H4 (cell line): Measurements from ENCODE around the gene HEMK1. TPM values are rescaled to one million over a fixed set of nuclear protein-coding genes. Genes with fewer than 3 reads are reported as not detected.

ENCODE experiments used
- DNase-seq: peaks from one replicate; pipeline ENCODE4 v3.0.0-alpha.2; 2015; ENCODE audit warnings: low spot score
- total RNA-seq: library from RNA; depleted of rRNA; stranded (reverse); fragments of >200 nt; shearing (Covaris generic); gene quantifications from 2 replicates; pipeline ENCODE4 v1.2.3, GENCODE V29; 2014

The HEMK1 gene
- total RNA-seq, 1 experiment from 2014 or later, result 7.3 TPM

DNA sequence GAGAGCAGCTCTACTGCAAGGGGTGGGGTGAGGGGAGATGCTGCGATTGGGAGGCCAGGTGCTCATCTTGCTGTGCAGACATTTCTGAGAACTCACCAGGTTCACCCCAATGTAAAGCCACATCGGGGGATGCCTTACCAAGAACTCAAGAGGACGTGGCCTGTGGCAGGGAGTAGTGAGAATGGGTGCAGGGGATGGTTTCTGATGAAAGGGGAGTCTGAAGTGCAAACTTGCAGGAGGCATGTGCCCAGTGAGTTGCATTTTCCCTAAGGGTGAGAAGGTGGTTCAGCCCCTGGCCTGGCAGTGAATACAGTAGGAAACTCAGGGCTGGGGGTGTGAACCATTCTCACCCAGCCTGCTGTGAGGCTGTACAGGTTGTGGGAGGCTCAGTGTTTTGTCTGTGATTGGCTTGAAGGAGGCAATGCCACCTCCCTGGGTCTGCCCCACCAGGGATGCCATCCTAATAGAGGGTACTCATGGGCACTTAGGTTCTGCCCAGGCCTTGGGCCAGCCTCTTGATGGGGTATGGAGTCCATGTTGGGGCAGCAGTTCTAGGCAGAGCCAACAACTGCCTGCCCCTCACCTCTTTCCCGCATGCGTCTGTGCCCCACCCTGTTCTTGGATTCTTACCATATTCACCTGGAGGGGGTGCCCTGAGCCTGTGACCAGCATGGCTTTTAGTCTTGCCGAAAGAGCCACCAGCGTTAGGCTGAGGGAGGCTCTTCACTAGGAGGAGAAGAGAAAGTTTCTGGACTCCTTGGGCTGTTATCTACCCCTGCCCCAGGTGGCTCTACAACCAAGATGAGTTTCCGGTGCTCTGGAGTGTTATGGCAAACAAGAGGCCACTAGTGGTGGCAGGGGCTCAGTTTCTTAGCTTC, 4.5 kb downstream of the HEMK1 start:
- DNase-seq, result no peak

DNA sequence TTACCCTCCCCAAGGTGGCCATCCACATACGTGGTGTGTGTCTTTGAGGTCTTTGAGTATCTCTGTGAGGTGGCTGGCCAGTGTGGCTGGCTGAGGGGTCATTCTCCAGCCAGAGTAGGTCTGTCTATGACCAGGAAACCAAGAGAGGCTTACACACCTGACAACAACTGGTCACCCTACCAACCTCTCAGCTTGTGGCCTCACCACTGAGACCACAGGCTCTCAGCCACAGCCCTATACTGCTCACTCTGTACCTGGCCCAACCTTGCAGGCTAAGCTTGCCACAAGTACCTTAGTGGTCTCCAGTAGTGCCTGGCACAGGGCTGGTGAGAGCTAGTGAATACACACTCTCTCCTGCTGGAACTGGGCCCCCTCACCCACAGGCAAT, 5.1 kb downstream of the HEMK1 start:
- no peak for DNase-seq

DNA sequence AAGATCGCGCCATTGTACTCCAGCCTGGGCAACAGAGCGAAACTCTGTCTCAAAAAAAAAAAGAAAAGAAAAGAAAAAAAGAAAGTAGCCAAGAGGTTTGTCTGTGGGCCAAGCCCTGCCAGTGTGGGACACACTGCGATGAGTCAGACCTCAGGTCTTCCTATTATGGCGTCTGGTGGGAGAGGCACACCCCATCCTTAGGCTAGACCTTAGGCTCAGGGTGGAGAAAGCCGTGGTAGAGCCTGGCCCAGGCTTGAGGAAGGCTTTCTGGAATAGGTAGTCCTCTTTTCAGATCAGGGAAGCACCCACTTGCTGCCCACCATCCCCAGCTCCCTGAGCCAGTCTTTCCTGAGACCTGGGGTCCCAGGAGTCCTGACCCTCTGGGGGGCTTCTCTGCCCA, 6.0 kb downstream of the HEMK1 start:
- no peak for DNase-seq

DNA sequence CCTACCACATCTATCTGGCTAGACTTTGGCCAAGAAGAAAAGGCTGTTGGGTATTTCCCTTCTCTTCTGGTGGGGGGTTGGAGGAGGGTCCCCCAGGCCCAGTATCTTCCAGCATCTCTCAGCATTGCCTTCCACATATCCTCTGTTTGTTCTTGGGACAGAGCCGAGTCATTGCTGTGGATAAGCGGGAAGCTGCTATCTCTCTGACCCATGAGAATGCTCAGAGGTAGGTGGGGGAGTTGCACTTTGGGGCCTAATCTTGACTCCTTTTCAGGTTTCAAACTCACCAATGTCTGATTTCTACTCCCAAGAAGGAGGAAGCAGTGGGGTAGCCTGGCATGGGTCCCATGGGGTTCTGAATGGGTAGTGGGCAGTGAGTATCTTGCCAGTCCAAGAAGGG, 8.0 kb downstream of the HEMK1 start:
- no peak for DNase-seq

DNA sequence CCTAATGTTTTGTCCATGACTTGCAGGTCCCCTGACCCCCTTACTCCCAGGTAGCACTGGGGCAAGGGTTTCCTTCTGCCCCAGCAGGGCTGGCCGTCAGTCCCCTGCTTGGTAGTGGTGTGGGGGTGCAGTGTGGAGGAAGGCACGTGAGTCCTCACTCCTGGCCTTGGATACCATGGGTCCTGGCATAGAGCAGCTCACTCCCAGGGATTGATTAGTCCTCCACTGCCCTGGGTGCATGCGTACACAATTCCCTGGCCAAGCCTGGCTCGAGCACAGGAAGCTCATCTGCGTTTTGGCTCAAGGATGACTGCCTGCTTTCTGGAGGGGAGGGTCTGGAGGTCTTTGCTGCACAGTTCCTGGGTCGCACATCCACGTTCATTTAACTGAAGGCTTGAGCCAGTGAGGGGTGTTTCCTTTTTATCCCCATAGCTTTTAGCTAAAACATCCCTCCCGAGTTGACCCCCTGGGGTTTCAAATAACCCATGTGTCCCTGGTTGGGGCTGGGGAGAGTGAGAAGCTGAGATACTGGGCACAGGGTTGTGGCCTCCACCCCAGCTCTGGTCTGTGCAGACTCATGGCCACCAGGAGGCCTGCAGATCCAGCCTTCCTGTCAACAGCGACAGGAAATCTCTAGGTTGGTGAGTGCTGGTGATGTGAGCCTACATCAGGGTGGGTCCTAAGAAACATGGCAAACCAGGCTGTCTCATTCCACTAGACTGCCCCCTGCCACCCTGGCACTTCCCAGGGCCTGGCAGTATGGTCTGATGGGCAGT, 11.5 kb downstream of the HEMK1 start:
- no peak for DNase-seq

DNA sequence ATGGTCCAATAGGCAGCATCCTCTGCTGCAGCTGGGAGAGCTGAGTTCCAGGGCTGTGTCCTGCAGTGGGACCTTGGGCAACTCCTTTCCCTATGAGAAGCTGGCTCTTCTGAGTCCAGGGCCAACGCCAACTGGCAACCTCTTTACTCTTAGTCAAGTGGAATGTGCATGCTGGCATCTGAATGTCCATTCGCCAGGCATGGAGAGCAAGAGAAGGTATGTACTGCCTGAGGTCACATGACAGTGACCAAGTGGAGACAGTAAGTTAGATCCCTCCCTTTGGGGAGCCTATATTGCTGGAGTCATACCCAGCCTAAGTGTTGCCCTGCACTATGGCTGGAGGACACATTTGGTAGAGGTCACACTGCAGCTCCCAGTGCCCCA, 12.1 kb downstream of the HEMK1 start:
- DNase-seq, result no peak

DNA sequence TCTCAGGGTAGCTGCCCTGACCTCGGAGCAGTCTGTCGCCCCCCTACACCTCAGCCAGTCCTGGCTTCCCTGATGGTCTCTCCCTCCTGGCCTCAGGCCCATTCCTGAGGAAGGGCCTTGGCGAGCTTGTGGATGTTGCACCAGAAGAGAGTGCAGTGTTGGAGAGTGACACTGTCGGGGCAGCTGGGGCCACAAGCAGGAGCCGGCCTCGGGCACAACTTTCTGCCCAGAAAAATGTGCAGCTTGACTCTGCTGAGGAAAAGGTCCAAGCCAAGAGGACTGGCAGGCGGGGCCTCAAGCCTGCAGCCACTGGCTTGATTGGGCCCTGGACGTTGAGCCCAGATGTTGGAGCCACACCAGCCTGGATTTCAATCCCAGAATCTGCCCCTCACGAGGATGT, 12.8 kb downstream of the HEMK1 start:
- no peak for DNase-seq

DNA sequence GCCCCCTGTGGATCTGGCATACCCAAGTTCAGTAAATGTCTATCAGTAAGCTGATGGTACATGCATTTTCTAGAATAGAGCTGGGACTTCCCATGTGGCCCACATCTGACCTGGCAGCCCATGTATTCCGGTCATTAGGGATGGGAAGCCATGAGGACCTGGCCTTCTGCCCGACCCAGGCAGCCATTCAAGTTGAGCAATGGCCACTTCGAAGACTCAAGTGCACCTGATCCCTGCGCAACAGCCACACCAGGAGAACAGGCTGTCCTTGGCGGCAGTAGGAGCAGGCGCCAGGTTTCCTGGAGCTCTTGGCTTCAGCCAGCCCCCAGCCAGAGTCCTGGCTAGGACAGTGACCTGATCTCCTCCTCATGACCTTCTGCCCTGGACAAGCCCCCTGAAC, 14.6 kb downstream of the HEMK1 start:
- no peak for DNase-seq

DNA sequence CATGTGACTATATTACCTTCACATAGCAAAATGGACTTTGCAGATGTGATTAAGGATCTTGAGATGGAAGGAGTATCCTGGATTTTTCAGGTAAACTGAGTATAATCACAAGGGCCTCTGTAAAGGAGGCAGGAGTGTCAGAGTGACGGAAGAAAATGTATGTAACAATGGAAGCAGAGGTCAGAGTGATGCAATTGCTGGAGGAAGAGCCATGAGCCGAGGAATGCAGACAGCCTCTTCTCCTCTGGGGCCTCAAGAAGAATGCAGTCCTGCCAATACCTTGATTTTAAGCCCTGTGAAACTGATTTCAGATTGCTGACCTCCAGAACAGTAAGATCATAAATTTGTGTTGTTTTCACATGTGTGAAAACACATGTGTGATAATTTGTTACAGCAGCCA, 15.1 kb downstream of the HEMK1 start:
- DNase-seq, result no peak

DNA sequence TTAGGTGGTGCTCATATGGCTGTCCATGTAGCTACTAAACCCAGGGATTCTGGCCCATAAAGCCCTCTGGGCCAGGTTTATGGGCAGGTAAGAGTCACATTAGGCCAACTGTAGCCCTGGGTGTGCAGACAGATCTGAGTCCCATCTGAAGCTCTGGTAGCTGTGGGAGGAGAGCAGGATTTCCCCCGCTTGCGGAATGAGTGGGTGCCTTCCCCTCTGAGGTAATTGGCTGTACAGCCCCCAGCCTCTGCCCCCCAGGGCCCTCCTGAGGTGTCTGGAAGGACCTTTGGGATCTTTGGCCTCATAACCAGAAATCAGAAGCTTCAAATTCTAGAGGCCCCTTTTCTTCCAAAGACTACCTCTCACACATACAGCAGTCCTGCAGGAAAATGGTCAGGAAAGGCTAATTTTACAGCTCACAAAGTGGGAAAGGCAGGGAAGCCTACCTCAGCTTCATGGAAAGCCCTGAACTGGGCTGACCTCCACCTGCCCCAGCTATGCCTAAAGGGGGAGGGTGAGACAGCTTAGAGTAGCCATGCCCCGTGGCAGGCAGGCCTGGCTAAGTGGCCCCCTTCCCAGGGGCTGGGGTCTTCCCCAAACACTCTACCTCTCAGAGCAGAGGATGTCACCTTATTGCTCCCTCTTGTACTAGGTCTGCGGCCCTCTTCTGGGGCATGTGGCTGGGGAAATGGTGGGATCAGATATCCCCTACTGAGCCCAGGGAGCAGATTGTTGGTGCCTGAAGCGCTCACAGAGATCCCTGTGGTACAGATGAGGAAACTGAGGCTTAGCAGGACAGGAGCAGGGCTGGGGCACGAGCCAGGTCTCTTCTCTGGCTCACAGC, 16.8 kb downstream of the HEMK1 start:
- no peak for DNase-seq

DNA sequence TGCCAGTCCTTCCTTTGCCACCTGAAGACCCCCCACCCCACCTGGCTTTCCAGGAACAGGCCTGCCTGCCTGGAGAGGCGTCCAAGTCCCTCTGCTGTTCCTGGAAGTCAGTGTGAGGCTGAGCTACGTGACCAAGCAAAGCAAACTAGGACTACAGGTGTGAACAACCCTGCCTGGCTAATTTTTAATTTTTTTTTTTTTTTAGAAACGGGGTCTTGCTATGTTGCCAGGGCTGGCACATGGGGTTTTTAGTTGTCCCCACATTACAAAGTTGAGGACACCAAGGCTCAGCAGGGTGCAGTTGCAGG, 17.4 kb downstream of the HEMK1 start:
- DNase-seq, result no peak

DNA sequence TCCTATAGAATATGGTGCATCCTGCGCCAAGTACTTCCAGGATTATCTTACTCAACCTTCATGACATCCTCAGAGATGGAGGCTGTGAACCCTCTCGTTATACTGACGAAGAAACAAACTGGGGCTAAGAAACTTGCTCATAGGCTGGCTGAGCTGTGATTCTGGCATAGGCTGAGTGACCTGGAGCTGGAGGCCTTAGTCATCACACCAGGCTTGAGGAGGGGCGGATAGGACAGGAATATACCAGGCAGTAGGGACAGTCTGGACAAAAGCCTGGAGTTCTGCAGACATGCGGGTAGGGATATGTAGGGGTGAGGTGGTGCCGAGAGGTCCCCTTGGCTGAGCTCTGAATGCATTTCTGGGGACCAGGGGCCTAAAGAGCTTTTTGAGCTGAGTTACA, 18.1 kb downstream of the HEMK1 start:
- no peak for DNase-seq

DNA sequence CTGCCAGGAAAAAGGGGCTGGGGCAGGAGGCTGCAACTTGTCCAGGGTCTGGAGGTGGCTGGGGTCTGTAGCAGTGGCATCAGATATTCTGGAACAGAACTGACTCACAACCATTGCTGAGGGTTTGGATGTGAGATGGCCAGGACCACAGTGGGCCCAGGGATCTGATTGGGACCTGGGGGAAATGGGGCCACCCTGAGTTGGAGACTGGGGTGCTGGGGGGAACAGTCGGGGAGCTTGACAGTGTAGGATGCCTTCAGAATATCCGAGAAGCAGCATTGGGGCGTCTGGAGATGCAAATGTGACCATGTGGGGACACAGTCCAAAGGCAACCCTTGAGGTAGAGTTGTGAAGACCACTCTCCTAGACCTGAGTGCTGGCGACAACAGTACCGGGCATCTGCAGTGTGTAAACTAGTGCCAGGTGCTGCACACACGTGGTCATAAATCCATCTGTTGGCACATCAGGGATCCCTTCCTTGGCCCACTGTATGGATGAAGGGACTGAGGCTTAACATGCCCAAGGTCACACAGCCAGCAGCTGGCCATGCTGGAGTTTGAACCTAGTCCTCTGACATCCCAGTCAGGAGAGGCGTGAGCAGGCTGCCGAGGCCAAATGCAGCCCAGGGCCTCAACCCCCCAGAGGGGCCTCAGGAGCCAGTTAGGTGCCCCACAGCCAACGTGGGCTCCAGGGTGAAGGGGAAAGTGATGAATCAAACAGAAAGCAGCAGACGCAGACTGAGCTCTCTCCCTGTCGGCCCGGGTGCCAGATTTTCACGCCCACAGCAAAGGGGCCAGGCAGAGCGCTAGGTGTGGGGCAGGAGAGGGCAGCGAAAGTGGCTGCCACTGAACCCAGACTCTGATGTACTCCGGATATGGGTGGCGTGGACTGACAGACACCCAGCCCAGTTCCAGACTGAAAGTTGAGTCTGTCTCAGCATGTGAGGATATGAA, 18.8 kb downstream of the HEMK1 start:
- no peak for DNase-seq

DNA sequence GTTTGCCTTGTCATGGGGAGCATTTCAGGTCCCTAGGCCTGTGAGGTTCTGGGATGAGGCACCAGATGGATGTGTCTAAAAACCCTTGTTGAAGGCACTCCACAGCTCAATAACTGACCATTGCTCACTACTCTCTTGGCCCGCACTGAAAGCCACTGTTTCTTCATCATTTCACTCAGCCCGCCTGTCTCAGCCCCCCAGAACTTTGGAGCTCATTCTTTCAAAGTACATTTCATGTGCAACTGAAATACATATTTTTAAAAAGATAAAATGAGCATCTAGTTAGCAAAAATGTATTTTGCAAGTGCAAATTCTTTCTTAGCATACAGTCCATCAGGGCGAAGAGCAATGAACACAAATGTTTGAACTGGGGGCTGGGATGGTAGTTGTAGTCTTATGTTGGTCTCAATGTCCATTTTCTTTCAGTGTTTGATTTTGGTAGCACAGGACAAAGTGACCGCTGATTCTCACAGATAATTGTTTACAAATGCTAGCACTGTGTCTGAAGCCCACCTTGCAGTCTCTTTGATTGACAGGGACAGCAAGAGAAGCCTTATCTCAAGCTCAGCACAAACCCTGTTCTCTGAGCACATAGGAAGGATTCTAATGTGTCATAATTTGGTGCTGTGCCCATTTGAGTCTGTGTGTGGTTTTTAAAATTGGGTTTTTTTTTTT, 19.6 kb downstream of the HEMK1 start:
- no peak for DNase-seq

DNA sequence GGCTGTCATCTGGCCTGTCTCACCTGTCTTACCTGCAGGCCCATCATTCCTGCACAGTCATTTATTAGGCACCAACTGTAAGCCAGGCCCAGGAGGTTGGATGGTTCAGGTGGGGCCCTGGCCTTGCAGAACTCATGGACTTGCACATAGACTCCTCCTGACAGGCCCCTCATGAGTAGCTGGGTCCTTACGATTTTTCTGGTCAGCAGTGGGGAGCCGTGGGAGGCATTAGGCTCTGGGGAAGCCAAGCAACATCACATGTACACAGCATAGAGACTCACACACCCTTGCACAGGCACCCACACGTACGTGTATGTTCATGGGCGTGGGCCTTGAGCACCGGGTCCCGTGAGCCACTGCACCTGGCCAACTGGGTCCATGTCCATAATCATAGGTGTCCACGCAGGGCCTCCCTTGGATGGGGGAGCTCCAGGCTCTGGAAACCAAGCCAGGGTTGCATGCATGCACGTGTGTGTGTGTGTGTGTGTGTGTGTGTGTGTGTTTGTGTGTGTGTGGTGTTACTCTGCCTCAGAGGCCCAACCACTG, 21.9 kb downstream of the HEMK1 start:
- no peak for DNase-seq

DNA sequence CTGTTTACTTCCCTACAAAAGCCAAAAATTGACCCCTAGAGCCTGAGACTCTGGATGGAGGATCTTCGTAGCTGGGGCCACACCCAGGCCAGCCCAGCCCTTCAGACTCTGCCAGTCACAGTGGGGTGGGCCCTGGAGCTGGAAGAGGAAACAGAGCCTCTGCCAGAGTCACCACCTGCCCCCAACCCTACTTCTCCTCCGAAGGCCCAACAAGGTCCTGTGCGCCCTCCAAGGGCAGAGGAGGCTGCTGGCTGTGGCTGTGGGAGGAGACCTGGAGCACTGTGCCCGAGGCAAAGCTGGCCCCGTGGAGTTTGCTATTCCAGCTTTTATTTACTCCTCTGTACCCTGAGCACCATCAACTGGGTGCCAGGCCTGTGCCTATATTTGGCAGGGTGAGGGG, 23.2 kb downstream of the HEMK1 start:
- no peak for DNase-seq

DNA sequence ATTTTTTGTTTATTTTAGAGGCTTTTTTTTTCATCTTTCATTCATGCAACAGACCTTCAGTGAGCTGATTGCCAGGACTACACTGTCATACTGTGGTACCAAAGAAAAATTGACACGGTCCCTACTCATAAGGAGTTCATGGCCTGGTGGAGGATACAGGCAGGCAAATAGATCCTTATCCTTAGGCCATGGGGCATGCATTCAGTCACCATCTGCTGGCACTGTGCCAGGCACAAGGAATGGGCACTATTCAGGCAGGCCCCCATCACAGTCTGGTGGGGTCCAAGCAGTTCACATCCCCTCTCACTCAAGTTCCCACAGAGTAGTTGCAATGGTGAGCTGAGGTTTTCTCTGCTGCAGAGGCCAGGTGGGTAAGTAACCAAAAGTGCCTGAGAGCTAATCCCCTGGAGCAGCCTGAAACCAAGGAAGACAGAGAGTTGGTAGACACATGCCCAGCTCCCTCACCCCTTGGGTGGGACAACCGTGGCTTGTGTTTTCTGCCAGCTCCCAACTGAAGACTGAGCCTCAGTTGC, 25.0 kb downstream of the HEMK1 start:
- no peak for DNase-seq

DNA sequence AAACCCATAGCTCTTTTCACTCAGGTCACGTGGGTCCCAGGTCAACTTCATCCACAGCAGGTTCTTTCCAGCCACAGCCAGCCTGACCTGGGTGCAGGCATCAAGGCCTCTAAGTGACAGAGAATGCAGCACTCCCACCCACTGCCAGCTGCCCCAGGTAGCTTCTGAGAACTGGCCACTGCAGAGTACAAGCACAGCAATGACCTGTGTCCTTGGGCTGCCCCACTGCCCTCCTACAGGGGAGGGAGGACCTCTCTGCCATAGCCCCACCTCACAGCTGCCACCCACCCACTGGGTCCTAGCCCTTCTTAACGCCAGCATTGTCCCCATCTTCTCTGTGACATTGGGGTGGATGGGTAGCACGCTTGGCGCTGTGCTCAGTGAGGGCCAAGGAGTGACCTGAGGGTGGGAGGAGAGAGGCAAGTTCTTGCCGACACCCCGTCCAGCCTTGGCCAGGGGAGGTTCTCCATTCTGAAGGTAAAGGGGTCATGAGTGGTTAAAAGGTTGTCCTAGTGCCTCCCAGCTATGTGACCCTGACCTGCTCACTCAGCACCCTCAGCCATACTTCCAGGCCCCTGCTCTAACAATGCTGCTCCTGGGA, 29.9 kb downstream of the HEMK1 start:
- no peak for DNase-seq

DNA sequence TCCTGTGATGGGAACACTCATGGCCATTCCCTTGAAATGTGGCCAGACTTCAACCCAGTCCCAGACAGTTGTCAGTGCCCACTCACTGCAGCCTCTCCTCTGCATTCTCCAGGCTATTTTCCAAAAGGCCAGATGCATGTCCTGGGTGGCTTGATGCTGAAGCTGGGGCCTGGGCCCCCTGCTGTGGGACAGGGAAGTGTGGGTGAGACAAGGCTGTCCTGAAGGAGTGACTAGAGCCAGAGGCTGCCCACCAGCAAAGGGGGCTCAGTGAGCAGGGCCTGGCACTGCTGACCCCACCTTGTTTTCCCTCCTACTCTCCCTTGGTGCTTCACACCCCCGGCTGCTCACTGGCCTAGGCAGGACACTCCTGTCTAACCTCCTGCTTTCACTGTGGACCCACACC, 30.4 kb downstream of the HEMK1 start:
- no peak for DNase-seq
